Testis (tissue), 2 donors: ENCODE results near the gene RAB4B.

Experiments
- POLR2A ChIP-seq: fragments of 450-650 bp; IDR thresholded peaks from one replicate; pipeline ENCODE4 v1.6.1; 2017; ENCODE audit warnings: antibody characterized with exemption, mild to moderate bottlenecking, moderate library complexity
- TF ChIP-seq, protein P1 (sequence below), 3 experiments: fragments of 450-650 bp in 2 of 3; fragments of 200-600 bp in 1 of 3; sonication (generic) in 1 of 3; IDR thresholded peaks; one replicate each; pipeline ENCODE4 v1.5.1; 2016 to 2019; ENCODE audit warnings: antibody characterized with exemption in 3 of 3, mild to moderate bottlenecking in 2 of 3, moderate library complexity in 1 of 3

DNA sequence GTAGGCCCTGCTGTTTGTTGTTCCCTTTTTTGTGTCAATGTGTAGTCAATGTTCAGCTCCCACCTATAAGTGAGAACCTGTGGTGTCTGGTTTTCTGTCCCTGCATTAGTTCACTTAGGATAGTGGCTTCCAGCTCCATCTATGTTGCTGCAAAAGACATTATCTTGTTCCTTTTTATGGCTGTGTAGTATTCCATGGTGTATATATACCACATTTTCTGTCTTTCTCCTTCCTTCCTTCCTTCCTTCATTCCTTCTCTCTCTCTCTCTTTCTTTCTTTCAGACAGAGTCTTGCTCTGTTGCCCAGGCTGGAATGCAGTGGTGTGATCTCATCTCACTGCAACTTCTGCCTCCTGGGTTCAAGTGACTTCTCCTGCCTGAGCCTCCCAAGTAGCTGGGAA is 51.2 kb downstream of the RAB4B start:
- TF ChIP-seq, protein P1, sequence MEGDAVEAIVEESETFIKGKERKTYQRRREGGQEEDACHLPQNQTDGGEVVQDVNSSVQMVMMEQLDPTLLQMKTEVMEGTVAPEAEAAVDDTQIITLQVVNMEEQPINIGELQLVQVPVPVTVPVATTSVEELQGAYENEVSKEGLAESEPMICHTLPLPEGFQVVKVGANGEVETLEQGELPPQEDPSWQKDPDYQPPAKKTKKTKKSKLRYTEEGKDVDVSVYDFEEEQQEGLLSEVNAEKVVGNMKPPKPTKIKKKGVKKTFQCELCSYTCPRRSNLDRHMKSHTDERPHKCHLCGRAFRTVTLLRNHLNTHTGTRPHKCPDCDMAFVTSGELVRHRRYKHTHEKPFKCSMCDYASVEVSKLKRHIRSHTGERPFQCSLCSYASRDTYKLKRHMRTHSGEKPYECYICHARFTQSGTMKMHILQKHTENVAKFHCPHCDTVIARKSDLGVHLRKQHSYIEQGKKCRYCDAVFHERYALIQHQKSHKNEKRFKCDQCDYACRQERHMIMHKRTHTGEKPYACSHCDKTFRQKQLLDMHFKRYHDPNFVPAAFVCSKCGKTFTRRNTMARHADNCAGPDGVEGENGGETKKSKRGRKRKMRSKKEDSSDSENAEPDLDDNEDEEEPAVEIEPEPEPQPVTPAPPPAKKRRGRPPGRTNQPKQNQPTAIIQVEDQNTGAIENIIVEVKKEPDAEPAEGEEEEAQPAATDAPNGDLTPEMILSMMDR (IDR thresholded peaks at IDR 0.05): no peak
- TF ChIP-seq POLR2A: no peak
